ENCODE results near the gene PMS1. TPM values are rescaled to one million over a fixed set of nuclear protein-coding genes. Genes with fewer than 3 reads are reported as not detected.

PMS1 gene
- polyA plus RNA-seq, 1 donor from 2014 or later, result 50.9 TPM

GRCh38 chr2:189824694-189825396 is 40.6 kb downstream of the PMS1 start:
- Histone ChIP-seq H3K9me2 (ENCODE audit: insufficient read depth, low read length) (no peaks in the 10 kb centered on the region), H2AFZ (ENCODE audit: low read depth, low read length) (no peak overlapping the region), H3F3A (ENCODE audit: insufficient read depth, low read length, poor library complexity, severe bottlenecking) (no peaks in the 10 kb centered on the region), H3K36me3 (ENCODE audit: insufficient read depth, low read length) (no peaks in the 10 kb centered on the region), H4K20me1 (ENCODE audit: insufficient read depth) (no peaks in the 10 kb centered on the region), H3K4me3 (ENCODE audit: low read length) (no peak overlapping the region), H3K4me2 (ENCODE audit: low read length) (no peak overlapping the region), H3K79me2 (replicated peaks; ENCODE audit: insufficient read depth, low read length) (no peaks in the 10 kb centered on the region), H3K27ac (ENCODE audit: low read length) (no peak overlapping the region), H3K27me3 (ENCODE audit: insufficient read depth, low read depth, low read length) (no peaks in the 10 kb centered on the region), H3K9me3 (ENCODE audit: low read length) (no peaks in the 10 kb centered on the region), H3K9ac (ENCODE audit: low read length) (no peak overlapping the region)
- no peak for TF ChIP-seq SMC3 (conservative IDR thresholded peaks at IDR 0.05; ENCODE audit: poor library complexity)
- TF ChIP-seq TAF1 (IDR thresholded peaks at IDR 0.05; ENCODE audit: low read depth), result no peak
- TF ChIP-seq POLR2AphosphoS5 (IDR thresholded peaks at IDR 0.05), result no peak
- TF ChIP-seq EZH2 (IDR thresholded peaks at IDR 0.05; ENCODE audit: borderline replicate concordance, insufficient read depth, low read length, poor library complexity, severe bottlenecking), result no peak
- TF ChIP-seq MXI1 (conservative IDR thresholded peaks at IDR 0.05; ENCODE audit: poor library complexity, severe bottlenecking), result no peak
- TF ChIP-seq RAD21 (conservative IDR thresholded peaks at IDR 0.05), result no peak
- TF ChIP-seq REST (IDR thresholded peaks at IDR 0.05; ENCODE audit: borderline replicate concordance), result no peak
- no peak for TF ChIP-seq CTCF (IDR thresholded peaks at IDR 0.05; ENCODE audit: poor library complexity, severe bottlenecking)
- no peak for TF ChIP-seq EP300 (conservative IDR thresholded peaks at IDR 0.05; ENCODE audit: poor library complexity, severe bottlenecking)

- Histone ChIP-seq H3K27ac (ENCODE audit: low read length) (no peak overlapping the region), H3K9ac (ENCODE audit: low read length) (no peak overlapping the region)
Observed at GRCh38 chr2:189826039-189826438, 41.8 kb downstream of the PMS1 start.

More at GRCh38 chr2:189826039-189826438, 41.8 kb downstream of the PMS1 start:
- TF ChIP-seq EZH2 (IDR thresholded peaks at IDR 0.05; ENCODE audit: borderline replicate concordance, insufficient read depth, low read length, poor library complexity, severe bottlenecking), result no peak
- TF ChIP-seq EP300 (conservative IDR thresholded peaks at IDR 0.05; ENCODE audit: poor library complexity, severe bottlenecking), result no peak
- TF ChIP-seq SMC3 (conservative IDR thresholded peaks at IDR 0.05; ENCODE audit: poor library complexity), result no peak
- no peak for TF ChIP-seq RAD21 (conservative IDR thresholded peaks at IDR 0.05)
- TF ChIP-seq CTCF (IDR thresholded peaks at IDR 0.05; ENCODE audit: poor library complexity, severe bottlenecking), result no peak
- no peak for TF ChIP-seq MXI1 (conservative IDR thresholded peaks at IDR 0.05; ENCODE audit: poor library complexity, severe bottlenecking)
- no peak for TF ChIP-seq REST (IDR thresholded peaks at IDR 0.05; ENCODE audit: borderline replicate concordance)
- TF ChIP-seq POLR2AphosphoS5 (IDR thresholded peaks at IDR 0.05), result no peak
- Histone ChIP-seq H2AFZ (ENCODE audit: low read depth, low read length) (no peak overlapping the region), H3K4me2 (ENCODE audit: low read length) (no peak overlapping the region), H3K27me3 (ENCODE audit: insufficient read depth, low read depth, low read length) (no peaks in the 10 kb centered on the region), H4K20me1 (ENCODE audit: insufficient read depth) (no peaks in the 10 kb centered on the region), H3K4me3 (ENCODE audit: low read length) (no peak overlapping the region), H3K9me2 (ENCODE audit: insufficient read depth, low read length) (no peaks in the 10 kb centered on the region), H3F3A (ENCODE audit: insufficient read depth, low read length, poor library complexity, severe bottlenecking) (no peaks in the 10 kb centered on the region), H3K79me2 (replicated peaks; ENCODE audit: insufficient read depth, low read length) (no peaks in the 10 kb centered on the region), H3K36me3 (ENCODE audit: insufficient read depth, low read length) (no peaks in the 10 kb centered on the region), H3K9me3 (ENCODE audit: low read length) (no peaks in the 10 kb centered on the region)
